Inflammatory macrophage (primary cell): ENCODE results near the gene HSPB6.

Source experiments
- DNase-seq, 2 donors: peaks; one replicate each; pipeline ENCODE4 v3.0.0-alpha.2; 2020 to 2022

HSPB6 gene

DNA sequence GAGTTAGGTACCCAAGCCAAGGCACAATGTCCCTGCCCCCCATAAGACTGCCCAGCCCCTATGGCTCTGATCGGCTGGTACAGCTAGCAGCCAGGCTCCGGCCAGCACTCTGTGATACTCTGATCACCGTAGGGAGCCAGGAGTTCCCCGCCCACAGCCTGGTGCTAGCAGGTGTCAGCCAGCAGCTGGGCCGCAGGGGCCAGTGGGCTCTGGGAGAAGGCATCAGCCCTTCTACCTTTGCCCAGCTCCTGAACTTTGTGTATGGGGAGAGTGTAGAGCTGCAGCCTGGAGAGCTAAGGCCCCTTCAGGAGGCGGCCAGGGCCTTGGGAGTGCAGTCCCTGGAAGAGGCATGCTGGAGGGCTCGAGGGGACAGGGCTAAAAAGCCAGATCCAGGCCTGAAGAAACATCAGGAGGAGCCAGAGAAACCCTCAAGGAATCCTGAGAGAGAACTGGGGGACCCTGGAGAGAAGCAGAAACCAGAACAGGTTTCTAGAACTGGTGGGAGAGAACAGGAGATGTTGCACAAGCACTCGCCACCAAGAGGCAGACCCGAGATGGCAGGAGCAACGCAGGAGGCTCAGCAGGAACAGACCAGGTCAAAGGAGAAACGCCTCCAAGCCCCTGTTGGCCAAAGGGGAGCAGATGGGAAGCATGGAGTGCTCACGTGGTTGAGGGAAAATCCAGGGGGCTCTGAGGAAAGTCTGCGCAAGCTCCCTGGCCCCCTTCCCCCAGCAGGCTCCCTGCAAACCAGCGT is 42.1 kb downstream of the HSPB6 start:
- no peak for DNase-seq

GRCh38 chr19:35713904-35714495 is 42.8 kb downstream of the HSPB6 start:
- DNase-seq = no peak

- no peak for DNase-seq
Measured at GRCh38 chr19:35713506-35713850, 43.4 kb downstream of the HSPB6 start.

GRCh38 chr19:35712567-35713505 is 44.0 kb downstream of the HSPB6 start:
- DNase-seq = no peak

GRCh38 chr19:35710784-35711723 is 45.8 kb downstream of the HSPB6 start:
- no peak for DNase-seq

GRCh38 chr19:35708391-35708790 is 48.4 kb downstream of the HSPB6 start:
- no peak for DNase-seq
